PC-9 (cell line): Measurements from ENCODE around the gene OR2H2. TPM values are rescaled to one million over a fixed set of nuclear protein-coding genes. Genes with fewer than 3 reads are reported as not detected.

Source experiments
- BruUV-seq: library from RNA; stranded (reverse); fragments of 400-500 nt; replicated peaks from 2 replicates; lab custom pipeline; 2021; lab: Mats Ljungman, UMichigan
- CTCF ChIA-PET: fragments of 300-600 bp; sonication (Branson Sonifier 250); formaldehyde crosslinking; loops from one replicate; lab custom pipeline; 2022; ENCODE audit warnings: antibody characterized with exemption; lab: Charles Lee
- POLR2A ChIA-PET: fragments of 300-600 bp; sonication (Branson Sonifier 250); formaldehyde crosslinking; loops from one replicate; lab custom pipeline; 2022; ENCODE audit warnings: antibody characterized with exemption; ENCODE audit not compliant: unreplicated experiment; lab: Charles Lee
- DNase-seq, 2 experiments: peaks; one replicate each; pipeline versions ENCODE4 v3.0.0 to v3.0.0-alpha.2; 2015 to 2022; ENCODE audit warnings: mixed read lengths in 1 of 2
- H2AFZ ChIP-seq: fragments of 200-600 bp; sonication (generic); 2 replicates; pipeline ENCODE4 v1.8.1; 2017; ENCODE audit warnings: antibody characterized with exemption
- H3F3A ChIP-seq: fragments of 200-600 bp; sonication (generic); 2 replicates; pipeline ENCODE4 v1.8.1; 2017; ENCODE audit warnings: antibody characterized with exemption, mild to moderate bottlenecking, low read depth; ENCODE audit not compliant: insufficient read depth
- H3K27ac ChIP-seq: fragments of 200-600 bp; sonication (generic); 2 replicates; pipeline ENCODE4 v1.6.1; 2016; ENCODE audit warnings: mixed run types
- H3K27me3 ChIP-seq: fragments of 200-600 bp; sonication (generic); 2 replicates; pipeline ENCODE4 v1.6.1; 2016; ENCODE audit warnings: low read depth, mixed run types; ENCODE audit not compliant: insufficient read depth
- H3K36me3 ChIP-seq: fragments of 200-600 bp; sonication (generic); 2 replicates; pipeline ENCODE4 v1.6.1; 2016; ENCODE audit warnings: low read depth, mixed run types
- H3K4me1 ChIP-seq: fragments of 200-600 bp; sonication (generic); replicated peaks from 2 replicates; pipeline ENCODE4 v1.6.1; 2016; ENCODE audit warnings: mixed run types; ENCODE audit not compliant: insufficient read depth
- H3K4me2 ChIP-seq: fragments of 200-600 bp; sonication (generic); 2 replicates; pipeline ENCODE4 v1.6.1; 2017; ENCODE audit warnings: mixed run types
- H3K4me3 ChIP-seq: fragments of 200-600 bp; sonication (generic); 2 replicates; pipeline ENCODE4 v1.6.1; 2016; ENCODE audit warnings: mixed run types
- H3K79me2 ChIP-seq: fragments of 200-600 bp; sonication (generic); 2 replicates; pipeline ENCODE4 v1.6.1; 2017; ENCODE audit warnings: low read depth, mixed run types
- H3K9me2 ChIP-seq: fragments of 200-600 bp; sonication (generic); 2 replicates; pipeline ENCODE4 v1.8.1; 2017; ENCODE audit warnings: mild to moderate bottlenecking; ENCODE audit not compliant: insufficient read depth
- H3K9me3 ChIP-seq: fragments of 200-600 bp; sonication (generic); 2 replicates; pipeline ENCODE4 v1.8.1; 2016; ENCODE audit warnings: low read depth; ENCODE audit not compliant: insufficient read depth
- H4K20me1 ChIP-seq: fragments of 200-600 bp; sonication (generic); 2 replicates; pipeline ENCODE4 v1.8.1; 2017; ENCODE audit not compliant: insufficient read depth
- CTCF ChIP-seq: fragments of 200-600 bp; sonication (generic); conservative IDR thresholded peaks from 2 replicates; pipeline ENCODE4 v1.6.1; 2017; ENCODE audit warnings: mixed run types, antibody characterized with exemption, mild to moderate bottlenecking, moderate library complexity
- EZH2 ChIP-seq: fragments of 200-600 bp; sonication (generic); IDR thresholded peaks from 2 replicates; pipeline ENCODE4 v1.8.0; 2017; ENCODE audit warnings: antibody characterized with exemption, low read depth
- intact Hi-C: fragments of 100-400 bp; cut with micrococcal nuclease; formaldehyde crosslinking; loops from one replicate; pipeline ENCODE4 v1.10.0; 2022; ENCODE audit not compliant: unreplicated experiment
- total RNA-seq: library from RNA; stranded (reverse); gene quantifications from 2 replicates; pipeline ENCODE4 v1.2.3, GENCODE V29; 2021

The OR2H2 gene
- total RNA-seq, 1 experiment from 2014 or later = not detected

GRCh38 chr6:29593199-29593855 lies 8.4 kb downstream of the OR2H2 start:
- H3K4me3 ChIP-seq = no peak overlapping the region
- H3K4me2 ChIP-seq = no peak overlapping the region
- TF ChIP-seq CTCF (no peak), EZH2 (no peak)
- no peaks in the 10 kb centered on the region for H3K79me2 ChIP-seq
- no peaks in the 10 kb centered on the region for H3K9me3 ChIP-seq
- H3K36me3 ChIP-seq = no peaks in the 10 kb centered on the region
- DNase-seq = no peak
- intact Hi-C loops = no loop called here
- no TSS peak for BruUV-seq
- H3K27me3 ChIP-seq = peaks cover 36% of the 10 kb centered on the region
- H2AFZ ChIP-seq = no peak overlapping the region
- H3K4me1 ChIP-seq = no peaks in the 10 kb centered on the region
- no peaks in the 10 kb centered on the region for H3F3A ChIP-seq
- no peaks in the 10 kb centered on the region for H4K20me1 ChIP-seq
- H3K9me2 ChIP-seq = no peaks in the 10 kb centered on the region
- CTCF ChIA-PET = no interaction called here
- POLR2A ChIA-PET = no interaction called here
- no peak overlapping the region for H3K27ac ChIP-seq

GRCh38 chr6:29596381-29596900 lies 11.5 kb downstream of the OR2H2 start:
- intact Hi-C loops = no loop called here
- CTCF ChIA-PET = no interaction called here
- no TSS peak for BruUV-seq

GRCh38 chr6:29597184-29597583 lies 12.3 kb downstream of the OR2H2 start:
- no peak for TF ChIP-seq CTCF
- no peak for TF ChIP-seq EZH2
- no peaks in the 10 kb centered on the region for H3K9me3 ChIP-seq
- H2AFZ ChIP-seq = no peak overlapping the region
- no peaks in the 10 kb centered on the region for H3K9me2 ChIP-seq
- H3K27me3 ChIP-seq = peaks cover 18% of the 10 kb centered on the region
- POLR2A ChIA-PET = no interaction called here
- DNase-seq = no peak
- no peaks in the 10 kb centered on the region for H3K36me3 ChIP-seq
- H3K27ac ChIP-seq = no peak overlapping the region
- H4K20me1 ChIP-seq = no peaks in the 10 kb centered on the region
- H3K4me3 ChIP-seq = no peak overlapping the region
- H3K4me1 ChIP-seq = no peaks in the 10 kb centered on the region
- no peaks in the 10 kb centered on the region for H3F3A ChIP-seq
- H3K79me2 ChIP-seq = no peaks in the 10 kb centered on the region
- H3K4me2 ChIP-seq = no peak overlapping the region
- CTCF ChIA-PET = no interaction called here
- intact Hi-C loops = no loop called here
- no TSS peak for BruUV-seq

More at GRCh38 chr6:29596381-29596900, 11.5 kb downstream of the OR2H2 start:
- peaks cover 26% of the 10 kb centered on the region for H3K27me3 ChIP-seq
- no peak for DNase-seq
- H3K4me3 ChIP-seq = no peak overlapping the region
- no peak overlapping the region for H3K4me2 ChIP-seq
- POLR2A ChIA-PET = no interaction called here
- H2AFZ ChIP-seq = no peak overlapping the region
- H3K4me1 ChIP-seq = no peaks in the 10 kb centered on the region
- H3K9me2 ChIP-seq = no peaks in the 10 kb centered on the region
- no peaks in the 10 kb centered on the region for H4K20me1 ChIP-seq
- H3F3A ChIP-seq = no peaks in the 10 kb centered on the region
- no peak overlapping the region for H3K27ac ChIP-seq
- H3K9me3 ChIP-seq = no peaks in the 10 kb centered on the region
- H3K36me3 ChIP-seq = no peaks in the 10 kb centered on the region
- H3K79me2 ChIP-seq = no peaks in the 10 kb centered on the region
- TF ChIP-seq CTCF = no peak
- no peak for TF ChIP-seq EZH2
